ENCODE data around the gene C1GALT1C1L.

The C1GALT1C1L gene

DNA sequence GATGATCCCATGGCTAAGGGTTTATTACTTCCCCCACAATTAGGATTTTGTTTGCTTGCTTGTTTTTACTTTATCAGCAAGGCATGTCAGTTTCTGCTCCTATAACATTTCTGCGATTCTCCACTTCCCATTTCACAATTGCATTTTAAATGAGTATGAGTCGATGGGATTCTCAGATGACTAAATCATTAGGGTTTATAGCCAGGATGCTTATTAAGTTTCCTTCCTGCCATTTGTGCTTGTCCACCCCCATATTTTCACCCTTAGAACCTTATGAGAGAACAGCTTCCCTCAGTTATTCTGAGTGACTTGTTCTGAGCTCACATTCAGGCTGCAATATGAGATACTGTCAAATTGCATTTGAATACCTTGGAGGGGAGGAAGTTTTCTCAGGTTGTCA is 37.9 kb upstream of the C1GALT1C1L start:
- Histone ChIP-seq H3K36me3 (ENCODE audit: insufficient read depth, low read length) (no peaks in the 10 kb centered on the region), H4K20me1 (ENCODE audit: insufficient read depth, low read length, poor library complexity, severe bottlenecking) (no peaks in the 10 kb centered on the region), H3K9me3 (ENCODE audit: insufficient read depth, low read depth, low read length) (no peaks in the 10 kb centered on the region), H3K27me3 (ENCODE audit: insufficient read depth, low read length, poor library complexity, severe bottlenecking) (no peaks in the 10 kb centered on the region), H3K4me3 (ENCODE audit: low read length, poor library complexity, severe bottlenecking) (no peak overlapping the region), H3F3A (ENCODE audit: low read depth) (no peaks in the 10 kb centered on the region), H3K9me2 (replicated peaks; ENCODE audit: low read depth, low read length) (no peaks in the 10 kb centered on the region), H3K79me2 (ENCODE audit: insufficient read depth, low read length) (no peaks in the 10 kb centered on the region), H3K9ac (ENCODE audit: low read depth, low read length, poor library complexity, severe bottlenecking) (no peak overlapping the region), H2AFZ (ENCODE audit: low read length) (no peak overlapping the region), H3K4me1 (ENCODE audit: insufficient read depth, low read length, poor library complexity, severe bottlenecking) (no peaks in the 10 kb centered on the region), H3K4me2 (ENCODE audit: low read depth, low read length, poor library complexity, severe bottlenecking) (no peak overlapping the region)
- TF ChIP-seq EZH2phosphoT487 (IDR thresholded peaks at IDR 0.05; ENCODE audit: borderline replicate concordance), result no peak
- TF ChIP-seq, protein P1, sequence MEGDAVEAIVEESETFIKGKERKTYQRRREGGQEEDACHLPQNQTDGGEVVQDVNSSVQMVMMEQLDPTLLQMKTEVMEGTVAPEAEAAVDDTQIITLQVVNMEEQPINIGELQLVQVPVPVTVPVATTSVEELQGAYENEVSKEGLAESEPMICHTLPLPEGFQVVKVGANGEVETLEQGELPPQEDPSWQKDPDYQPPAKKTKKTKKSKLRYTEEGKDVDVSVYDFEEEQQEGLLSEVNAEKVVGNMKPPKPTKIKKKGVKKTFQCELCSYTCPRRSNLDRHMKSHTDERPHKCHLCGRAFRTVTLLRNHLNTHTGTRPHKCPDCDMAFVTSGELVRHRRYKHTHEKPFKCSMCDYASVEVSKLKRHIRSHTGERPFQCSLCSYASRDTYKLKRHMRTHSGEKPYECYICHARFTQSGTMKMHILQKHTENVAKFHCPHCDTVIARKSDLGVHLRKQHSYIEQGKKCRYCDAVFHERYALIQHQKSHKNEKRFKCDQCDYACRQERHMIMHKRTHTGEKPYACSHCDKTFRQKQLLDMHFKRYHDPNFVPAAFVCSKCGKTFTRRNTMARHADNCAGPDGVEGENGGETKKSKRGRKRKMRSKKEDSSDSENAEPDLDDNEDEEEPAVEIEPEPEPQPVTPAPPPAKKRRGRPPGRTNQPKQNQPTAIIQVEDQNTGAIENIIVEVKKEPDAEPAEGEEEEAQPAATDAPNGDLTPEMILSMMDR (conservative IDR thresholded peaks at IDR 0.05; ENCODE audit: low read length), result no peak

DNA sequence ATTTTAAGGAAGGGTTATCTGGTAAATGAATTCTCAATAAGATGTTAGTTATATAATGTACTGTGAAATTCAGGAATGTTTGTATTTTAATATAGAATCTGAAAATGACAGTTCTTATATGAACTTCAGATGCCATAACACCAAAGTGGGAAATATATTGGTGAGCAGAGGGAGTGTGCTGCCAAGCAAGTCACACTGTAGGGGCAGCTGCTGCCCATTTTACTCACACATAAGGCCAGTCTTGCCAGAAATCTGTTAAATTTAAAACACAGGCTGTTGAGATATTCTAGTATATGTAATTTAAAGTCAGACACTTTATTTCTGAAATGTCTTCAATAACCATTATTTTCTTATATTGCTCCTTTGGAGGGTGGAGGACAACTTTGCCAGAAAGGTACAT is 34.6 kb upstream of the C1GALT1C1L start:
- H4K20me1 ChIP-seq (ENCODE audit: insufficient read depth, low read length, poor library complexity, severe bottlenecking), result no peaks in the 10 kb centered on the region
- no peak for TF ChIP-seq EZH2phosphoT487 (IDR thresholded peaks at IDR 0.05; ENCODE audit: borderline replicate concordance)
- TF ChIP-seq, protein P1 (conservative IDR thresholded peaks at IDR 0.05; ENCODE audit: low read length), result no peak
- H3F3A ChIP-seq (ENCODE audit: low read depth), result no peaks in the 10 kb centered on the region
- no peak overlapping the region for H3K4me2 ChIP-seq (ENCODE audit: low read depth, low read length, poor library complexity, severe bottlenecking)
- no peaks in the 10 kb centered on the region for H3K79me2 ChIP-seq (ENCODE audit: insufficient read depth, low read length)
- no peak overlapping the region for H2AFZ ChIP-seq (ENCODE audit: low read length)
- no peaks in the 10 kb centered on the region for H3K9me3 ChIP-seq (ENCODE audit: insufficient read depth, low read depth, low read length)
- H3K9me2 ChIP-seq (replicated peaks; ENCODE audit: low read depth, low read length), result no peaks in the 10 kb centered on the region
- H3K9ac ChIP-seq (ENCODE audit: low read depth, low read length, poor library complexity, severe bottlenecking), result no peak overlapping the region
- H3K4me1 ChIP-seq (ENCODE audit: insufficient read depth, low read length, poor library complexity, severe bottlenecking), result no peaks in the 10 kb centered on the region
- no peaks in the 10 kb centered on the region for H3K36me3 ChIP-seq (ENCODE audit: insufficient read depth, low read length)
- H3K4me3 ChIP-seq (ENCODE audit: low read length, poor library complexity, severe bottlenecking), result no peak overlapping the region
- H3K27me3 ChIP-seq (ENCODE audit: insufficient read depth, low read length, poor library complexity, severe bottlenecking), result no peaks in the 10 kb centered on the region

DNA sequence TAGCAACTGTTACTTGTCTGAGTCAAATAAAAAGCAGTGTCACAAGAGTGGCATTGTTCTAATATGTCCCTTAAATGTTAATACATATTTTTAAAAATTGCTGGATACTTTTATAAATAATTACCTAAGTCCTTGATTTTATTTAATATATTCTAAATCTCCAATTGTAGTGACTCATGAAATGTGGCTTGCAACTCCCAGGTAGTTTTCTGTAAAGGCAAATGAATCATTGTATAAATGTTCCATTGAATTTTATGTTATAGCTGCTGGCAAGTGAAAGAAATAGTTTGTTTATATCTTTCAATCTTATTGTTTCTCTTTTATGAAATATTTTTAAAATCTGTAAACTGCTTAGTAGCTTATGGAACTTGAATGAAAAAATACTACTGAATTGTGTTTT is 32.7 kb upstream of the C1GALT1C1L start:
- no peaks in the 10 kb centered on the region for H3K27me3 ChIP-seq (ENCODE audit: insufficient read depth, low read length, poor library complexity, severe bottlenecking)
- no peaks in the 10 kb centered on the region for H4K20me1 ChIP-seq (ENCODE audit: insufficient read depth, low read length, poor library complexity, severe bottlenecking)
- H3K9me2 ChIP-seq (replicated peaks; ENCODE audit: low read depth, low read length), result no peaks in the 10 kb centered on the region
- no peak overlapping the region; the same call in 1 of the 2 replicates for H2AFZ ChIP-seq (ENCODE audit: low read length)
- H3K79me2 ChIP-seq (ENCODE audit: insufficient read depth, low read length), result no peaks in the 10 kb centered on the region
- TF ChIP-seq, protein P1 (conservative IDR thresholded peaks at IDR 0.05; ENCODE audit: low read length), result no peak
- TF ChIP-seq EZH2phosphoT487 (IDR thresholded peaks at IDR 0.05; ENCODE audit: borderline replicate concordance), result no peak
- no peaks in the 10 kb centered on the region for H3K4me1 ChIP-seq (ENCODE audit: insufficient read depth, low read length, poor library complexity, severe bottlenecking)
- no peak overlapping the region for H3K9ac ChIP-seq (ENCODE audit: low read depth, low read length, poor library complexity, severe bottlenecking)
- no peak overlapping the region for H3K4me3 ChIP-seq (ENCODE audit: low read length, poor library complexity, severe bottlenecking)
- H3K9me3 ChIP-seq (ENCODE audit: insufficient read depth, low read depth, low read length), result no peaks in the 10 kb centered on the region
- no peak overlapping the region for H3K4me2 ChIP-seq (ENCODE audit: low read depth, low read length, poor library complexity, severe bottlenecking)
- no peaks in the 10 kb centered on the region for H3F3A ChIP-seq (ENCODE audit: low read depth)
- H3K36me3 ChIP-seq (ENCODE audit: insufficient read depth, low read length), result no peaks in the 10 kb centered on the region

All from Loucy (cell line).